BLaER1 treated with 17β-estradiol and CSF1 and Interleukin-3, amounts not matched to agents 10 nM and 100 nM (cell line): ENCODE measurements around the gene GPC2.

Experiments
- H3K27ac ChIP-seq, 11 experiments: shearing (Covaris generic); formaldehyde crosslinking; 2 replicates each; pipeline ENCODE4 v1.8.1; 2022
- H3K27me3 ChIP-seq, 11 experiments: shearing (Covaris generic); formaldehyde crosslinking; 2 replicates each; pipeline ENCODE4 v1.8.1; 2022
- H3K36me3 ChIP-seq, 11 experiments: shearing (Covaris generic); formaldehyde crosslinking; 2 replicates each; pipeline ENCODE4 v1.8.1; 2022
- H3K4me1 ChIP-seq, 10 experiments: shearing (Covaris generic); formaldehyde crosslinking; 2 replicates each; pipeline ENCODE4 v1.8.1; 2022
- H3K4me2 ChIP-seq, 11 experiments: shearing (Covaris generic); formaldehyde crosslinking; 2 replicates each; pipeline ENCODE4 v1.8.1; 2022
- H3K4me3 ChIP-seq, 10 experiments: shearing (Covaris generic); formaldehyde crosslinking; 2 replicates each; pipeline ENCODE4 v1.8.1; 2022
- H3K9ac ChIP-seq, 11 experiments: shearing (Covaris generic); formaldehyde crosslinking; 2 replicates each; pipeline ENCODE4 v1.8.1; 2022
- H3K9me3 ChIP-seq, 11 experiments: shearing (Covaris generic); formaldehyde crosslinking; replicated peaks in 1 of 11; 2 replicates each; pipeline ENCODE4 v1.8.1; 2022
- H4K20me1 ChIP-seq, 11 experiments: shearing (Covaris generic); formaldehyde crosslinking; 2 replicates each; pipeline ENCODE4 v1.8.1; 2022
- Cebpa-rat ChIP-seq, 11 experiments: shearing (Covaris generic); IDR thresholded peaks; 2 replicates each; pipeline ENCODE4 v1.8.1; 2022

GPC2 gene

GRCh38 chr7:100120733-100121036 lies 56.5 kb downstream of the GPC2 start:
- Histone ChIP-seq H3K36me3 (peaks cover 0 to 27% (median 6%) of the 10 kb centered on the region in 11 experiments; a peak in 11 of 22 replicates), H3K9me3 (no peaks in the 10 kb centered on the region), H3K9ac (peak overlapping the region; percentile 77 to 94 (median 89); a peak in 21 of 22 replicates), H3K4me1 (peaks cover 35 to 57% (median 41%) of the 10 kb centered on the region in 10 experiments), H4K20me1 (no peaks in the 10 kb centered on the region), H3K4me3 (peak overlapping the region; percentile 77 to 95 (median 84); a peak in 19 of 20 replicates), H3K4me2 (peak overlapping the region; percentile 81 to 91 (median 88)), H3K27me3 (no peaks in the 10 kb centered on the region), H3K27ac (peak overlapping the region in 10 of 11 experiments; percentile 87 to 96 (median 92); a peak in 14 of 22 replicates)
- no peak for TF ChIP-seq Cebpa-rat (IDR thresholded peaks at IDR 0.05)

- Histone ChIP-seq H3K27ac (peak overlapping the region in 10 of 11 experiments; percentile 87 to 96 (median 92); a peak in 21 of 22 replicates), H3K9ac (peak overlapping the region; percentile 77 to 94 (median 89)), H3K4me1 (peaks cover 29 to 51% (median 36%) of the 10 kb centered on the region in 10 experiments), H4K20me1 (no peaks in the 10 kb centered on the region), H3K4me3 (peak overlapping the region; percentile 77 to 95 (median 84)), H3K9me3 (no peaks in the 10 kb centered on the region), H3K4me2 (peak overlapping the region; percentile 81 to 91 (median 88)), H3K27me3 (no peaks in the 10 kb centered on the region), H3K36me3 (peaks cover 0 to 32% (median 8%) of the 10 kb centered on the region in 11 experiments; a peak in 12 of 22 replicates)
- TF ChIP-seq Cebpa-rat (IDR thresholded peaks at IDR 0.05): no peak
These were observed 57.0 kb downstream of the GPC2 start for GRCh38 chr7:100119970-100120732.
